B cell (primary cell): ENCODE measurements around the gene DAAM2.

Source experiments
- CTCF ChIP-seq: fragments of 200-600 bp; IDR thresholded peaks from one replicate; pipeline ENCODE4 v1.8.0; 2022; ENCODE audit warnings: antibody characterized with exemption, mild to moderate bottlenecking
- EZH2 ChIP-seq: IDR thresholded peaks from 2 replicates; pipeline ENCODE4 v1.6.1; 2012; ENCODE audit warnings: borderline replicate concordance, low read depth, mild to moderate bottlenecking, moderate library complexity, low read length; ENCODE audit not compliant: insufficient read depth, poor library complexity, severe bottlenecking

GRCh38 chr6:39841291-39841690, 49.1 kb downstream of the DAAM2 start:
- no peak for TF ChIP-seq CTCF
- TF ChIP-seq EZH2, result no peak
